Measurements from ENCODE around the gene MMRN2.

GRCh38 chr10:86943316-86944030 is 13.9 kb downstream of the MMRN2 start:
- TF ChIP-seq OSR1 (CRISPR knock-in tag; IDR thresholded peaks at IDR 0.05) (no peak), ZFP30 (CRISPR knock-in tag; IDR thresholded peaks at IDR 0.05) (no peak), CSDC2 (CRISPR knock-in tag; IDR thresholded peaks at IDR 0.05) (no peak), ZFP3 (CRISPR knock-in tag; IDR thresholded peaks at IDR 0.05) (no peak), BACH2 (CRISPR knock-in tag; IDR thresholded peaks at IDR 0.05; ENCODE audit: borderline replicate concordance) (no peak), TSHZ2 (CRISPR knock-in tag; IDR thresholded peaks at IDR 0.05) (no peak), CREB5 (CRISPR knock-in tag; IDR thresholded peaks at IDR 0.05; ENCODE audit: low read depth) (no peak), PATZ1 (CRISPR knock-in tag; IDR thresholded peaks at IDR 0.05; ENCODE audit: borderline replicate concordance) (no peak), POU6F1 (CRISPR knock-in tag; IDR thresholded peaks at IDR 0.05; ENCODE audit: borderline replicate concordance, low read depth) (no peak), PPARA (CRISPR knock-in tag; IDR thresholded peaks at IDR 0.05; ENCODE audit: borderline replicate concordance) (no peak), GLIS3 (CRISPR knock-in tag; IDR thresholded peaks at IDR 0.05) (no peak), ISL1 (CRISPR knock-in tag; IDR thresholded peaks at IDR 0.05) (no peak)

Data from SK-N-SH treated with all-trans-retinoic acid at 6 μM for 48 hours (cell line).